ENCODE measurements around the gene RELN.

The RELN gene

GRCh38 chr7:104012835-104013234, 23.4 kb upstream of the RELN start:
- H4K8ac ChIP-seq (ENCODE audit: low read depth, low read length) = no peak overlapping the region
- WGBS (ENCODE audit: extremely low coverage, insufficient coverage, insufficient read length) = no CpG with 5 or more reads among the region's 1 CpG
- no peaks in the 10 kb centered on the region for H3K27me3 ChIP-seq (ENCODE audit: insufficient read depth, low read length)
- H3K79me2 ChIP-seq (ENCODE audit: control insufficient read depth, insufficient read depth, low read length, poor library complexity) = no peaks in the 10 kb centered on the region
- no peak overlapping the region for H2BK5ac ChIP-seq (ENCODE audit: low read depth, low read length, poor library complexity)
- DNase-seq = no peak
- no peak overlapping the region for H3K4ac ChIP-seq (ENCODE audit: low read depth, low read length)
- H3K4me1 ChIP-seq (ENCODE audit: control insufficient read depth in 1 of 2, insufficient read depth in 2 of 2, low read length in 2 of 2) = no peaks in the 10 kb centered on the region
- H3K4me3 ChIP-seq (ENCODE audit: low read depth, low read length) = no peak overlapping the region
- no peaks in the 10 kb centered on the region for H3K9me3 ChIP-seq (ENCODE audit: insufficient read depth, low read depth, low read length)
- no peak overlapping the region for H3K4me2 ChIP-seq (ENCODE audit: low read length)
- no peak overlapping the region for H4K91ac ChIP-seq (ENCODE audit: low read depth, low read length)
- H3K27ac ChIP-seq (ENCODE audit: low read depth, low read length) = no peak overlapping the region
- no peaks in the 10 kb centered on the region for H3K36me3 ChIP-seq (ENCODE audit: control insufficient read depth in 1 of 2, insufficient read depth in 2 of 2, low read length in 2 of 2)
- no peak overlapping the region for H3K18ac ChIP-seq (ENCODE audit: low read length)
- no peak overlapping the region for H3K14ac ChIP-seq (ENCODE audit: low read length)
- no peak overlapping the region for H3K23ac ChIP-seq (ENCODE audit: low read length)
- no peak overlapping the region for H2AFZ ChIP-seq (ENCODE audit: insufficient read depth, low read length, poor library complexity)
- H2AK5ac ChIP-seq (ENCODE audit: low read length) = no peak overlapping the region
- H3K79me1 ChIP-seq (ENCODE audit: low read length) = no peaks in the 10 kb centered on the region
- H4K12ac ChIP-seq (ENCODE audit: low read depth, low read length) = no peak overlapping the region
- no peak overlapping the region for H2BK120ac ChIP-seq (ENCODE audit: insufficient read depth, low read length, poor library complexity)
- no peak overlapping the region for H3K9ac ChIP-seq (ENCODE audit: low read length)
- H2BK12ac ChIP-seq (ENCODE audit: low read length) = no peak overlapping the region

DNA sequence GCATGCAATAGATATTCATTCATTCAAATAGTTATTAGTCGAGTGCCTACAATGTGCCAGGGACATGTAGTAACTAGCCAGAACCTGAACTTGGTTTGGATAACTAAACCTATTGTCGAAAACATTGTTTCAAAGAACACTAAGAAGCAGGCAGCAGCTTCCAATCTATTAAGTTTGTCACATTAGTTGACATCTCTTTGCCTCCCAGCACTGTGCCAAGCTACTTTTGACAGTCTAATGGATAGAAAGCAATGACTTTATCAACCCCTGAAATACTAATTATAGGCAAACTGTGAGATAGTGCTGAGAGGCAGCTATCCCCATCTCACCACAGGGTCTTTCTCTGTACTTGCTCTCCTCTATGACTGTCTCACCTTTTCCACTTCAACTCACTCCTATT, 22.4 kb upstream of the RELN start:
- H3K9ac ChIP-seq (ENCODE audit: low read length) = no peak overlapping the region

DNA sequence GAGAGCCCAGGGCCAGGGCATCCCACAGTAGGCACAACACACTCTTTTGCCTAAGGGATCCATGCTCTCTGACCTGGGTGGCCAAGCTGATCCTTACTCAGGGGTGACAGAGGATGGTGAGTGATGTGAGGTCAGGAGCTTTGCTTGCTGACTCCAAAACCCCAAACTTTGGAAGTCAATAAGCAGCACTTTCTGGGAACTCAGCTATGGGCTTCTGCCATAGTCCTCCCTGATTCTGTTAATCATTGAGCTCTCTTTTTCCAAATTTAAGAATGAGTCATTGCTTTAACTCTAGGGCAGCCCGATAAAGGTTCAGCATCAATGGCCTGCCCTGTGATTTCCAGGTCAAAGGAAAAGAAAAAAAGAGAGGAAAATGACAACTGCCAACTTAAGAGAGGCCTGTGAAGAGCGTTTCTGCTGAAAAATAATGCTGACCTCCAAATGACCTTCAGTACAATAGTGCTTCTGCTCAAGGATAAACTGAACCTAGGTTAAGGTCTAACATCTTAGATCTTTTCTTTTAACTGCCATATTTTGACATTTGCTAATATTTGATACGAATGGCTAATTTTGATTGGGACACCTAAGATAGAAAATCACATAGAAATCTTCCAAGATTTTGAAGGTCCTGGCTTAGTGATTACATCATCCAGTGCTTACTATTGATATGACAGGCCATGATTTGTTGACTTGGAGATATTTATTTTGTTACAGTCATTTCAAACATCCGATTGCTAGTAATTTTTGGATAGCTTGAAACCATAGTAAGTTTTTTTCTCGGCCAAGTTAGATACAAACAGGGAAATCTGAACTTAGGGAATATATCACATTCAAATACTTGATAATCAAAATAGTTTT, 20.8 kb upstream of the RELN start:
- Histone ChIP-seq H3K4ac (ENCODE audit: low read depth, low read length) (no peak overlapping the region), H2BK5ac (ENCODE audit: low read depth, low read length, poor library complexity) (no peak overlapping the region), H3K27me3 (ENCODE audit: insufficient read depth, low read length) (no peaks in the 10 kb centered on the region), H2BK12ac (ENCODE audit: low read length) (no peak overlapping the region), H2AFZ (ENCODE audit: insufficient read depth, low read length, poor library complexity) (no peak overlapping the region), H3K79me2 (ENCODE audit: control insufficient read depth, insufficient read depth, low read length, poor library complexity) (no peaks in the 10 kb centered on the region), H2BK120ac (ENCODE audit: insufficient read depth, low read length, poor library complexity) (no peak overlapping the region), H4K12ac (ENCODE audit: low read depth, low read length) (no peak overlapping the region), H3K36me3 (ENCODE audit: control insufficient read depth in 1 of 2, insufficient read depth in 2 of 2, low read length in 2 of 2) (no peaks in the 10 kb centered on the region), H3K9me3 (ENCODE audit: insufficient read depth, low read depth, low read length) (no peaks in the 10 kb centered on the region), H4K8ac (ENCODE audit: low read depth, low read length) (no peak overlapping the region), H3K4me1 (ENCODE audit: control insufficient read depth in 1 of 2, insufficient read depth in 2 of 2, low read length in 2 of 2) (no peaks in the 10 kb centered on the region), H3K27ac (ENCODE audit: low read depth, low read length) (no peak overlapping the region), H3K4me3 (ENCODE audit: low read depth, low read length) (no peak overlapping the region), H3K9ac (ENCODE audit: low read length) (no peak overlapping the region), H2AK5ac (ENCODE audit: low read length) (no peak overlapping the region), H3K18ac (ENCODE audit: low read length) (no peak overlapping the region), H3K23ac (ENCODE audit: low read length) (no peak overlapping the region), H3K14ac (ENCODE audit: low read length) (no peak overlapping the region), H3K79me1 (ENCODE audit: low read length) (no peaks in the 10 kb centered on the region), H3K4me2 (ENCODE audit: low read length) (no peak overlapping the region), H4K91ac (ENCODE audit: low read depth, low read length) (no peak overlapping the region)
- WGBS (ENCODE audit: extremely low coverage, insufficient coverage, insufficient read length) = no CpG with 5 or more reads among the region's 5 CpGs
- DNase-seq = no peak

More for the DNA sequence above, 22.4 kb upstream of the RELN start:
- Histone ChIP-seq H3K4ac (ENCODE audit: low read depth, low read length) (no peak overlapping the region), H3K23ac (ENCODE audit: low read length) (no peak overlapping the region), H3K36me3 (ENCODE audit: control insufficient read depth in 1 of 2, insufficient read depth in 2 of 2, low read length in 2 of 2) (no peaks in the 10 kb centered on the region), H2AFZ (ENCODE audit: insufficient read depth, low read length, poor library complexity) (no peak overlapping the region), H3K27me3 (ENCODE audit: insufficient read depth, low read length) (no peaks in the 10 kb centered on the region), H3K14ac (ENCODE audit: low read length) (no peak overlapping the region), H3K79me2 (ENCODE audit: control insufficient read depth, insufficient read depth, low read length, poor library complexity) (no peaks in the 10 kb centered on the region), H3K18ac (ENCODE audit: low read length) (no peak overlapping the region), H4K8ac (ENCODE audit: low read depth, low read length) (no peak overlapping the region), H2BK12ac (ENCODE audit: low read length) (no peak overlapping the region), H2BK5ac (ENCODE audit: low read depth, low read length, poor library complexity) (no peak overlapping the region), H2AK5ac (ENCODE audit: low read length) (no peak overlapping the region), H2BK120ac (ENCODE audit: insufficient read depth, low read length, poor library complexity) (no peak overlapping the region), H3K27ac (ENCODE audit: low read depth, low read length) (no peak overlapping the region), H3K9me3 (ENCODE audit: insufficient read depth, low read depth, low read length) (no peaks in the 10 kb centered on the region), H3K79me1 (ENCODE audit: low read length) (no peaks in the 10 kb centered on the region), H3K4me3 (ENCODE audit: low read depth, low read length) (no peak overlapping the region), H4K12ac (ENCODE audit: low read depth, low read length) (no peak overlapping the region), H3K4me2 (ENCODE audit: low read length) (no peak overlapping the region), H4K91ac (ENCODE audit: low read depth, low read length) (no peak overlapping the region), H3K4me1 (ENCODE audit: control insufficient read depth in 1 of 2, insufficient read depth in 2 of 2, low read length in 2 of 2) (no peaks in the 10 kb centered on the region)
- DNase-seq = no peak
- no CpG with 5 or more reads among the region's 2 CpGs for WGBS (ENCODE audit: extremely low coverage, insufficient coverage, insufficient read length)

DNA sequence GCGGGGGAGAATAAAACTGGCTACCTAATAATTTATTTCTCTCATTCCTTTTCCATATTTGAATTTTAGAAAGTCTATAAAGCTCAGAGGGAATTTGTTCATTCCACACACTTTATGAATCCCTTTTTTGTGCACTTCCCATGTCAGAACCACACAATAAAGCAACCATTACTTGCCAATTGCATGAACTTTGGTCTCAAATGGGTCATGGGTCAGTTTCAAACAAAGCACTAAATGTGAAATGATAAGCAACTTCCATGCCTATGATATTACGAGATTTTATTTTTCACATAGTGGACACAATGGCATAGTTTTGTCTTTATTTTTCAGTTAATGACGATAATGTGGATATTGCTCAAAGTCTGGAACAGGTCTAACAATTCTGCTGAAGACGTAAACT, 18.6 kb upstream of the RELN start:
- Histone ChIP-seq H4K12ac (ENCODE audit: low read depth, low read length) (no peak overlapping the region), H3K9me3 (ENCODE audit: insufficient read depth, low read depth, low read length) (no peaks in the 10 kb centered on the region), H3K79me1 (ENCODE audit: low read length) (no peaks in the 10 kb centered on the region), H3K27me3 (ENCODE audit: insufficient read depth, low read length) (no peaks in the 10 kb centered on the region), H3K36me3 (ENCODE audit: control insufficient read depth in 1 of 2, insufficient read depth in 2 of 2, low read length in 2 of 2) (no peaks in the 10 kb centered on the region), H3K4me1 (ENCODE audit: control insufficient read depth in 1 of 2, insufficient read depth in 2 of 2, low read length in 2 of 2) (no peaks in the 10 kb centered on the region), H4K8ac (ENCODE audit: low read depth, low read length) (no peak overlapping the region), H3K4me3 (ENCODE audit: low read depth, low read length) (no peak overlapping the region), H3K23ac (ENCODE audit: low read length) (no peak overlapping the region), H3K4ac (ENCODE audit: low read depth, low read length) (no peak overlapping the region), H4K91ac (ENCODE audit: low read depth, low read length) (no peak overlapping the region), H2BK120ac (ENCODE audit: insufficient read depth, low read length, poor library complexity) (no peak overlapping the region), H2AFZ (ENCODE audit: insufficient read depth, low read length, poor library complexity) (no peak overlapping the region), H2BK5ac (ENCODE audit: low read depth, low read length, poor library complexity) (no peak overlapping the region), H3K79me2 (ENCODE audit: control insufficient read depth, insufficient read depth, low read length, poor library complexity) (no peaks in the 10 kb centered on the region), H3K18ac (ENCODE audit: low read length) (no peak overlapping the region), H3K14ac (ENCODE audit: low read length) (no peak overlapping the region), H2BK12ac (ENCODE audit: low read length) (no peak overlapping the region), H3K4me2 (ENCODE audit: low read length) (no peak overlapping the region), H2AK5ac (ENCODE audit: low read length) (no peak overlapping the region), H3K9ac (ENCODE audit: low read length) (no peak overlapping the region), H3K27ac (ENCODE audit: low read depth, low read length) (no peak overlapping the region)
- no CpG with 5 or more reads among the region's 4 CpGs for WGBS (ENCODE audit: extremely low coverage, insufficient coverage, insufficient read length)
- no peak for DNase-seq
